Measurements from ENCODE around the gene RASL11B. TPM values are rescaled to one million over a fixed set of nuclear protein-coding genes. Genes with fewer than 3 reads are reported as not detected.

RASL11B gene
- total RNA-seq, 1 donor from 2014 or later = 1.3 TPM

- no peak for TF ChIP-seq CTCF (IDR thresholded peaks at IDR 0.05; ENCODE audit: insufficient read depth, low read length, severe bottlenecking)
- no peak for DNase-seq (ENCODE audit: low read depth)
- FAIRE-seq = peak; percentile 73
- no peaks in the 10 kb centered on the region for H3K27me3 ChIP-seq (ENCODE audit: control insufficient read depth, insufficient read depth, low read length)
- H3K4me3 ChIP-seq (ENCODE audit: low read depth, low read length) = no peak overlapping the region
- no peaks in the 10 kb centered on the region for H3K36me3 ChIP-seq (ENCODE audit: control insufficient read depth, insufficient read depth, low read length)
Measured at GRCh38 chr4:52850406-52851124, 11.6 kb upstream of the RASL11B start.

GRCh38 chr4:52852041-52852440 lies 10.1 kb upstream of the RASL11B start:
- TF ChIP-seq CTCF (IDR thresholded peaks at IDR 0.05; ENCODE audit: insufficient read depth, low read length, severe bottlenecking) = no peak
- FAIRE-seq (no peak), DNase-seq (ENCODE audit: low read depth) (no peak)
- H3K4me3 ChIP-seq (ENCODE audit: low read depth, low read length) = no peak overlapping the region
- no peaks in the 10 kb centered on the region for H3K36me3 ChIP-seq (ENCODE audit: control insufficient read depth, insufficient read depth, low read length)
- no peaks in the 10 kb centered on the region for H3K27me3 ChIP-seq (ENCODE audit: control insufficient read depth, insufficient read depth, low read length)

- H3K4me3 ChIP-seq (ENCODE audit: low read depth, low read length) = no peak overlapping the region
- FAIRE-seq (no peak), DNase-seq (ENCODE audit: low read depth) (no peak)
- H3K27me3 ChIP-seq (ENCODE audit: control insufficient read depth, insufficient read depth, low read length) = no peaks in the 10 kb centered on the region
- no peak for TF ChIP-seq CTCF (IDR thresholded peaks at IDR 0.05; ENCODE audit: insufficient read depth, low read length, severe bottlenecking)
- H3K36me3 ChIP-seq (ENCODE audit: control insufficient read depth, insufficient read depth, low read length) = no peaks in the 10 kb centered on the region
Measured at GRCh38 chr4:52852711-52853110, 9.4 kb upstream of the RASL11B start.

GRCh38 chr4:52853351-52853750 lies 8.8 kb upstream of the RASL11B start:
- peak; percentile 45 for DNase-seq (ENCODE audit: low read depth)
- no peak overlapping the region for H3K4me3 ChIP-seq (ENCODE audit: low read depth, low read length)
- FAIRE-seq = no peak
- H3K27me3 ChIP-seq (ENCODE audit: control insufficient read depth, insufficient read depth, low read length) = no peaks in the 10 kb centered on the region
- TF ChIP-seq CTCF (IDR thresholded peaks at IDR 0.05; ENCODE audit: insufficient read depth, low read length, severe bottlenecking) = no peak
- H3K36me3 ChIP-seq (ENCODE audit: control insufficient read depth, insufficient read depth, low read length) = no peaks in the 10 kb centered on the region

- no peaks in the 10 kb centered on the region for H3K36me3 ChIP-seq (ENCODE audit: control insufficient read depth, insufficient read depth, low read length)
- no peaks in the 10 kb centered on the region for H3K27me3 ChIP-seq (ENCODE audit: control insufficient read depth, insufficient read depth, low read length)
- no peak for DNase-seq (ENCODE audit: low read depth)
- peak; percentile 28 for FAIRE-seq
- no peak overlapping the region for H3K4me3 ChIP-seq (ENCODE audit: low read depth, low read length)
- TF ChIP-seq CTCF (IDR thresholded peaks at IDR 0.05; ENCODE audit: insufficient read depth, low read length, severe bottlenecking) = no peak
Measured at GRCh38 chr4:52856801-52857200, 5.3 kb upstream of the RASL11B start.

GRCh38 chr4:52860361-52860760 lies 1.8 kb upstream of the RASL11B start:
- no peaks in the 10 kb centered on the region for H3K36me3 ChIP-seq (ENCODE audit: control insufficient read depth, insufficient read depth, low read length)
- no peaks in the 10 kb centered on the region for H3K27me3 ChIP-seq (ENCODE audit: control insufficient read depth, insufficient read depth, low read length)
- FAIRE-seq (no peak), DNase-seq (ENCODE audit: low read depth) (no peak)
- H3K4me3 ChIP-seq (ENCODE audit: low read depth, low read length) = no peak overlapping the region
- TF ChIP-seq CTCF (IDR thresholded peaks at IDR 0.05; ENCODE audit: insufficient read depth, low read length, severe bottlenecking) = no peak
